CD4-positive, alpha-beta T cell treated with Interleukin-15 for 1 hour (primary cell): Measurements from ENCODE around the gene HEPACAM.
A peak's percentile ranks its signal among the peaks of the same experiment; 100 is the strongest.

Source experiments
- DNase-seq: peaks from one replicate; pipeline ENCODE4 v3.0.0-alpha.2; 2020

The HEPACAM gene

DNA sequence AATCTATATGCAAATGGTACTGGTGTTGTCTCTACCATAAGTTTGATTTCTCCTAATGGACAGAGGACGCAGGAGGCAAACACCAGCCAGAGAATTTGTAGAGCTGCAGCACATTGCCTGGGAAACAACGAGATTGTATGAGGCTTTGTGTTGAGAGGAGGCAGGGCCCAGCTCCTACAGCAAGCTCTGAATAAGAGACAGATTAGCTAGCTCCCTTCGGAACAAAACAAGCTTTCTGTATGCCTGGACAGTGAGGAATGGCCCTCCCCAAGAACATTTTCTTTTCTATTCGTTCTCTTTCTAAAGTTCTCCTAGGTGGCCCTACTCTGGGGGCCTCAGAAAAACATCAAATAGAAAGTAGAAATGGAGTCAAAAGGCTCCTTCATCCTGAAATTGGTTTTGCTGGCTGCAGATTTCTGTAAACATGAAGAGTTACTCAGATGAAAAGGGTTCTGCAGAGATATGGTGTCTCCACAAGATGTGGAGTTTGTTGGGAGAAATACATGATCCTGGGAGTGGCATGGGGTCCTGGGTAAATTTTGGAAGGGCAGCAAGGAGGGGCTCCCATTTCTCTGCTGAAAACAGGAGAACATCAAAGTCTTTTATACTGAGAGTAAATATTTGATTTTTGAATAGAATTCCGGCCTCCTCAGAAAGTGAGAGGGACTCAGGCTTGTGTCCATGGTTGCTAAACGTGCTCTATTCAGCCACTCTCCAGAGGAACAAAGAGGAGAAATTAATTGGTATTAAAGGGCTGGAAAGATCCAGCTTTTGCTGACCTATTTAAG is 6.8 kb upstream of the HEPACAM start:
- no peak for DNase-seq

DNA sequence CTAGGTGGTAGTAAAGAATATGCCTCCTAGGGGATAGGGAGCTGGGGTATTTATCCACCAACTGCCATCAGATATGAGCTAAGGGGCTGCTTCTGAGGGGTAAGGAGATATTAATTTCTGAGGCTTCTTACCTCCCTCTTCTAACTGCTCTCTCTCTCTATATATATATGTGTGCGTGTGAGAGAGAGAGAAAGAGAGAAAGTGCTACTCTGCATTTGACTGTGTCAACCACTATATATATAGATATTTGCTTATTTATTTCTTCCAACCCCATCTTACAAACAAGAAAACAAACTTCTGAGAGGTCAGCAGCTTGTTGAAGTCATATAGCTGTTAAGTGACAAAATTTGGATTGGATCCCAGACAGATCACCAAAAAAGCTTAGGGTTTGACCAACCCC is 5.9 kb upstream of the HEPACAM start:
- DNase-seq = no peak

DNA sequence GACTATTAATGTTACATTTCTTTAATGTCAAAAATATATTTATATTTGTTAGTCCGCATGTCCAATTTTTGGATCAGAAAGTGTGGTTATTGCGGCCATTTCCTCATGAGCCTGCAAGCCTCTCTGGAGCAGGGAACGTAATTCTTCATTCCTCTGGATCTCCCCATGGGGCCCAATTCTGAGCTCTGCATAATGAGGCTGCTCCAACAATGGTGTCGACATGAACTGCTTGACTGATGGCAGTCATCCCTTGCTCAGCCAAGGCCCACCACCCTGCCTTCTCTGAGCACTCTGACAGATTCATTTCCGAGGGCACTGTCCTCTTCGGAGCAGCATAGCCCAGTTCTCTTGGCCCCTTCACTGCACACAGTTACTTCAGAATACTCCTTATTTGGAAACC is 3.1 kb upstream of the HEPACAM start:
- no peak for DNase-seq

DNA sequence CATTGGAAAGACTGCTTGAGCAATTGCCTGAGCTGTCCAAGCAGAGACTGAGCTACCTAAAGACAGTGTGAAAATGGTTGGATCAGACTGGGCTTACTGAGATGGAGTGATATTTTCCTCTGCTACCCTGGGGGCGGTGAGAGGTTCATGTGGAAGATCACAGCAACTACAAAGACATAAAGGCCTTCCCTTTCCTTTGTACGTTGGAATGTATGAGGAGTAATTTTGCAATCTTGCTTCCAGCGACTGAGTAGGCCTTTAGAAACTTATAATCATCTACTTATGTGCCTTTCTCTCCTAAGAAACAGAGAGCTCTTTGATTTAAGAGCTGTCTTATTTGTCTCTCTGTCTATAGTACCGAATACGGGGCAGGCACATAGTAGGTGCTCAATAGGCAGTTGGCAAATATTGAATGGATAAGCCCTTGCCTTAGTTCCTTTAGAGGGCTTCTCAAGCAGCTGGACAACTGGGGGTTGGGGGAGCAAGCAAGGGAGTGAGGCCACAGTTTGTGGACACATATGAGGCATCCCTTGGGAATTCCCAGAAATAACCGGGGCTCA is 2.4 kb upstream of the HEPACAM start:
- DNase-seq = no peak

DNA sequence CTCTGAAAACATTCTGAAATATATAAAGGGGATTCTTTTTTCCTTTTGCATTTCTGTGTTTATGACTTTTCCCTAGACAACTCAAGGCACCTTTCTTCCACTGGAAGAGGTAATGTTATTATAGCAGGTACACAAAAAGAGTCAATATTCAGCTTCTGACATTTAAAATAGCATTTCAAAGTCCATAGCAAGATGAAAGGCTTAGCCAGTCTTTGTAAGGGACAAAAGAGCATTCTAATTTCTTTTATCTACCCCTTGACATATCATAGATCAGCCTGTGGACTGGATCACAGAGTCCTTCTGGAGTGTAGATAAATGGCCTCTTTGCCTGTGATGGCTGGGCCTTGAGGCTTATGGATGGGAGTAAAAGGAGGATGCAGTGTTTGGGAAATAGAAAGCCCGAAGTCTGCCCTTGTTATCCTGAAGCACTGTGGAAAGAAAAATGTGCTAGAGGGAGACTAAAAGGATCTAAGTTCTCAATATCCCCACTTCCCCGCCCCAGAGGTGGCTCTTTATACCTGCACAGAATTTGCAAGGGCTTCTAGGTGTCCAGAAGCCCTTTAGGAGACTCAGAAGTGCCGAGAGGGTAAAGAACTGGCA is 1.6 kb upstream of the HEPACAM start:
- no peak for DNase-seq

DNA sequence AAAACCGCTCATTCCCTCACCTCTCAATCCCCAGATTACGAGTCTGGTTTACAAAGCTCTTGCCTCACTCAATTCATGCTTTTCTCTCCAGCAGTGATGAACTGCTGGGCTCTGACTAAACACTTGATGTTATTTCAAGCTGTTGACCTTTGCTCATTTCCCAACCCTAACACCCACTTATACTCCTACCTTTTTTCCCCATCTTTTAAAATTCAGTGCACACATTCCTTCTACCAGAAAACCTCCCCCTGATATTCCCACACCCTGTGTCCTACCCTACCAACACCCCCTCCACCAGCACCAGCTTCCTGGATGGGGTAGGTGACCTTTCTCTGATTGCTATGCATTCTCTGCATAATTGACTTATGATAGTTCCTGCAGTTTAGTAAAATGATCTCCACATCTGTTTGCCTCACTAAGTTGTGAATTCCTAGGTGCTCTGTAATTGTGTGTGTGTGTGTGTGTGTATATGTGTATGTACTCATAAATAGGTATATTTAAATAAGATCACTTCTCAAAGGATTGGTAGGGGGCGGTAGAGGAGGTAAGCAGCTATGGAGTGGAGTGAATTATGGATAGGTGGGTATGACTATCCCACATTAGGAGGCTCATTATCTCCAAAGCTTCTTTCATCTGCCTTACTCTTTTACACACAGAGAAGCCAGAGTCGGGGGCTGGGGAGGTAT is 842 bp downstream of the HEPACAM start:
- DNase-seq = no peak

DNA sequence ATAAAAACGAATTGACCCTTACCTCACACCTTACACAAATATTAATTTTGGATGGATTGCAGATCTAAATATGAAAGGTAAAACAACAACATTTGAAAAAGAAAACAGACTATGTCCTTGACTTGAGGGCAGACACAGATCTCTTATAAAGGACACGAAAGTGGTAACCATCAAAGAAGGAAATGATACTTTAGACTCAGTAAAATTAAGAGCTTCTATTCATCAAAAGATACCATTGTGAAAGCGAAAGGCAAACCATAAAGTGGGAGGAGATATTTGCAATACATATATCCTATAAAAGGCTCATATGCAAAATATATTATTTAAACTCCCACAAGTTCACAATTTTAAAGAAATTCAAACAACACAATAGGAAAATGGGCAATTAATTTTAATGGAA is 5.0 kb downstream of the HEPACAM start:
- DNase-seq = no peak

DNA sequence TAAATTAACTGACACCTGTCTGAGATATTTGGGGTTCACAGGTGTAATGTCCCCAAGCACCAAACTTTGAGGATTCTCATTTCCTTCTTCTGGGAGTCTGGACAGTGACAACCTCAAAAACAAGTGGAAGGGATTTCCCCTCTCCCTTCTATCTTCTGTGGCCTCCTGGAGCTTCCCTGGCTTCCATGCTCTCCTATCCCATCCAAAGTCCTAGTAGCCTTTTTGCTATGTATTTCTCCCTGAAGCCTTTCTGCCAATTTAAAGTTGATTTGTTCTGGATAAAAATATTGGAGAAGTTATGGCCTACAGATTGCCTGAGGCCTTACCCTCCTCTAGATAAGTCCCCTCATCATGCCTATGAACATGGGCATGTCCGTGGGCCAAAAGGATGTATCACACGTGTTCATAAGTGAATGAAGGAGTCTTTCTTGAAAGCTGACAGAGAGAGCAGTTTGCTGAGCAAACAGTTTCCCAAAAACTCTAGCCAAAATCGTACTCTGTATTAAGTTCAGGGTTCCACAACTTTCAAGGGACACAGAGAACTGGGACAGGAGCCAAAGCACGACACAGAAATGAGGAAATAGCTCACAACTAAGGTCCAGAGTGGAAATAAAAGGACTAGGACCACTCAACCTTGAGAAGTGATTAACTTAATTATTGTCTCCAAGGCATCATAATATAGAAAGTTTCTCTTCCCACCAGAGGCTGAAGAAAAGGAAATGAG is 6.7 kb downstream of the HEPACAM start:
- DNase-seq = no peak

DNA sequence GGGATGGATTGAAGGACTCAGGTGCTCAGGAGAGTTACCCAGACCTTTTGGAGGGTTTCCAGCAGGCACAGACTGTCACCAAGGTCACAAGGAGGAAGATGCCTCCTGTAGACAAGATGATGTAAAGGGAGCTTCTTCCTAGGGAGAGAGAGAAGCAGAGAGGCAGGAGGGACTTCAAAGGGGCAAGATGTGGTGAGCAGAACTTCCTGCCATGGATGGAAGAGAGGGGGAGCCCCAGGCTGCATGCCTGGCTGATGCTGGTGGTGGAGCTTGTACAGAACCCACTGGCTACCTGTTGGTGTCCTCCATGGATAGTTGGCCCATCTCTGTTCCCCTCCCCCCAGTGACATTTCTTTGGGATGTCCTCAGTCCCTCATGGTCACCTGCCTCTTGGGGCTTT is 12.6 kb downstream of the HEPACAM start:
- no peak for DNase-seq

DNA sequence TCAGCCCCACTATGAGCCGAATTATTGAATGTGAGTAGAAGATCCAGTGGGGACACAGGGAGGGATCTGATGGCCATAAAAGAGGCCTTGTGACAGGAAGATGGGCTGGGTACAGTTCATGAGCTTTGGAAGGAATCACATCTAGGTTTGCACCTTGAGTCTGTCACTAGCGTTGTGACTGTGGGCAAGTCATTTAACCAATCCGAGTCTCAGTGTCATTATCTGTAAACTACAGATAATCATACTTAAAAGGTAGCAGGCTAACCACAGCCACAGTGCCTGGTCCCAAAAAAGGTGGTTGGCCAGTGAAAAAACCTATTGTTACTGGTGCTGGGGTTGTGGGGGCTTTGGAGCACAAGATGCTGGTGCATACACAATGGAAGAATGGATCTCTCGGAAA is 13.0 kb downstream of the HEPACAM start:
- no peak for DNase-seq

DNA sequence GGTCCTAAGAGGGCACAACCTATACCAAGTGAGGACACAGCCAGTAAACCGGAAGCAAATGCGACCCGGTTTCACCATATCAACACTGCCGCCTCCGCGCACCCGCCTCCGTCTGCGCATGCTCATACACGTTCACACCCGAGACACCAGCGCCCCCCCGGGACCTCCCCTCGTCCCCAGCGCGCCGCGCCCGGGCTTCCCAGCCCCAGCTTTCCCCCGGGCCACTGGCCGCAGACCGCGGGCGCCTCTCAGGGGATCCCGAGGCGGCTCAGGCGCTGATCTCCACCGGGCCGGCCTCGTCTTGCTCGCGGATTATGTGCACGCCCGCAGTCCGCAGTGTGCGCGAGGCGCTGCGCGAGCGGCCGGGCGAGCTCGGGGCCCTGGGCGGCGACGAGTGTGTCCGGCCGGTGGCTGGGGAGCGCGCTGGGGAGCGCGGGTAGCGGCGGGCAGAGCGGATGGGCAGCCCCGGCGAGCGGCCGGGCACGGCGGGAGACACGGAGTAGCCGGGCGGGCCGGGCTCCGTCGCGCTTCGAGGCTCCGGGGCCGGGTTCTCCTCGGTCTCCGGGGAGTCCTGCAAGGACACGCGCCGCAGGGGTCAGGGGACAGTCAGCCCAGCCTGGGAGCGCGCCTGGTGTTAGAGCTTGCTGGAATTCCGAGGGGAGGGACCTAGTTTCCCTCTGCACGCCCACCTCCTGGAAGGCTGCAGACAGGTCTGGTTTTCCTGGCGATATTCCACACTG is 14.8 kb downstream of the HEPACAM start:
- peak; percentile 85 for DNase-seq

DNA sequence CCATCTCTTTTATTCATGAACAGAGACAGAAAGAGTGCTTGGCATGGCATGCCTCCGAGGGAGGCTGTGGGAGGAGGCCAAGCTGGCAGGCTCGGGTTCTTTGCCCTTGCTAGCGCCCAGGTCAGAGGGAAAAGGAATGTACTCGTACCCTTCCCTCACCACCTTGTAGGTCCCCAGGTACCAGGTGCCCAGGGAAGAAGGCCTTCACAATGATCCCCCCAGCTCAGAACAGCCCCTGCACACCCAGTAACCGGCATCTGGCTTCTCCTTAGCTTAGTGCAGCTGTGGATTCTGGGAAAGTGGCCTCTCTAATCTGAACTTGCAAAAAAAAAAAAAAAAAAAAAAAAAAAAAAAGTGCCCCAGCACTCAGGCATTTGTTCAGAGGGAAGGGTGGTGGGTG is 15.5 kb downstream of the HEPACAM start:
- DNase-seq = no peak

DNA sequence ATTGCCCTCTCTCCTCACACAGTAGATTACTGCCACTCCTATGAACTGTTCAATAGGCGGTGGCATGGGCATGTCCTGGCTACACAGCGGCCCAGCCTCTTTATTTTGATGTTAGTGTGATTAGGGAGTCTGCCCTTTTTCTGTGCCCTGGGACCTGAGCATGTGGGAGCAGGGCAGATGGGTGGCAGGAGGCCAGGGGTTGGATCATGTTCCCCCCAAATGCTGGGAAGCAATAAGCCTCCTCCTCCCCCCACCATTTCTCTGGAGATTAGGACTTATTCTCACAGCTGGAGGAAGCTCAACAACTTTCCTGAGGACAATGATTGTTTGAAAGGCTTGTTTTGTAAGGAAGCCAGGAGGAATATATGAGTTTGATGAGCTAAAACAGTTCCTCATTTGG is 15.9 kb downstream of the HEPACAM start:
- DNase-seq = no peak

DNA sequence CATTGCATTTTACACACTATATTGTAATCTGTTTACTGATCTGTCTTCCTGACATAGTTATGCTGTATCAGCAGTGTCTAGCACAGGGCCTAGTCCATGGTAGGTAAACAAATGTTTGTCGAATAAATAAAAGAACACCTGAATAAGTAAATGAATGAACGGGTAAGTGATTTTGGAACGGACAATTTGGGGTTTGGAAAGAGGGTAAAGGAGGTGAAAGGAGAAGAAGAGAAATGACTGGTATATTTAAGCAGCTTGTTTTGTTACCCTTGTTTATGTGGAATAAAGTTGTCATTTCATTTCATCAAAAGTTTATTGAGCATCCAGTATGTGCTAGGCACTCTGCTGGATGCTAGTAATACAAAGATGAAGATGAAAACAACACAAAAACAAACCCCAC is 16.9 kb downstream of the HEPACAM start, which contains the start of gene HEPN1:
TSS of gene HEPN1 (plus strand) at position 301 of the 400 bp plus-strand sequence.
- no peak for DNase-seq

DNA sequence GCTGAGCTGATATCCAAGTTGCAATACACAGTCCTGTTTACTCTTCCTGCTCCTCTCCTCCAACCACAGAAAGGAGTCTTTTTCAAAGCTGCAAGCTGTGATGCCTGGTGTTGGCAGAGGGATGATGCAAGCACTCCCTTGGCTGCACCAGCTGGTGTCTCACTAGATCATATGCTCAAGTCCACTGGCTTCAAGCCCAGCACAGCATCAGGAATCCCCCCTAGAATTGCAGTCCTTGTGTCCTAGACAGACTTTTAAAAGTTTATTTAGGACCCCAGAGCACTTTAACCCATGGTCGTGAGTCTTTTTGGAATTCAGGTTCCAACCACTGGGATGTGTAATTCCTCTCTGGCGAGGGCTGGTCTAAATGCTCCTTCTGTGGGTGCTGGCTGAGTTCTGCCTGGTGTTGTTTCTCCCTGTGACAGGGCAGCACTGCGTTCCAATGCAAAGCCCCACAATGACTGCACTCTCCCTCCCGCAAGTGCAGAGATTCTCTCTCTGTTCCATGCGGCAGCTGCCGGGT is 18.7 kb downstream of the HEPACAM start:
- no peak for DNase-seq

DNA sequence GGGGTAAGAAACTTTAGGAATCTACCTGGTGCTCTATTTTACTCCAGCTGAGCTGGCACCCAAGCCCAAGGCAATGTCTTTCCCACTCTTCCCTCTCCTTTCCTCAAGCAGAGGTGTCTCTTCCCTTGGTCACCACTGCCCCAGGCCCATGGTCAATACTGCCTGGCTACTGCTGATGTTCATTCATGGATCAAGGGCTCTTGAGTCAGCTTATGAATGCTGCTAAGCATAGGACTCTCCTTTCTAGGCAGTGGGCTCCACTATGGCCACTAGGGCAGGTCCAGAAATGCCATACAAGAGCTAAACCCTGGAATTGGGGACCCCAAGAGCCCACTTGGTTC is 19.5 kb downstream of the HEPACAM start:
- no peak for DNase-seq

DNA sequence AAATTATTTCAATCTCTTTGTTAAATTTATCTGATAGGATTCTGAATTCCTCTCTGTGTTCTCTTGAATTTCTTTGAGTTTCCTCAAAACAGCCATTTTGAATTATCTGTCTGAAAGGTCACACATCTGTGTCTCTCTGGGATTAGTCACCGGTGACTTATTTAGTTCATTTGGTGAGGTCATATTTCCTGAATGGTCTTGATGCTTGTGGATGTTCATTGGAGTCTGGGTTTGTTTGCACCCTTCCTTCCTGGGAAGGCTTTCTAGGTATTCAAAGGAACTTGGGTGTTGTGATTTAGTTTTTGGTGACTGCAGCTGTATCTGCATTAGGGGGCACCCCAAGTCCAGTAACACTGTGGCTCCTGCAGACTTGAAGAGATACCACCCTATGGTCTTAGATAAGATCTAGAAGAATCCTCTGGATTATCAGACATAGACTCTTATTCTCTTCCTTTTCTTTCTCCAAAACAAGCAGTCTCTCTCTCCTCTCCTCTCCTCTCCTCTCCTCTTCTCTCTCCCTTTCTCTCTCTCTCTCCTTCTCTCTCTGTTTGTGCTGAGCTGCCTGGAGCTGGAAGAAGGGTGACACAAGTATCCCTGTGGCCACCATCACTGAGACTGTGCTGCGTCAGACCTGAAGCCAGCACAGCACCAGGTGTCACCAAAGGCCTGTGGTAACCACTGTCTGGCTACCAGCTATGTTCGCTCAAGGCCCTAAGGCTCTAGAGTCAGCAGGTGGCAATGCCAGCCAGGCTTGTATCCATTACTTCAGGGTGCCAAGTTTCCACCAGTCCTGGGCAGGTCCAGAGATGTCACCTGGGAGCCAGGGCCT is 20.1 kb downstream of the HEPACAM start:
- no peak for DNase-seq

DNA sequence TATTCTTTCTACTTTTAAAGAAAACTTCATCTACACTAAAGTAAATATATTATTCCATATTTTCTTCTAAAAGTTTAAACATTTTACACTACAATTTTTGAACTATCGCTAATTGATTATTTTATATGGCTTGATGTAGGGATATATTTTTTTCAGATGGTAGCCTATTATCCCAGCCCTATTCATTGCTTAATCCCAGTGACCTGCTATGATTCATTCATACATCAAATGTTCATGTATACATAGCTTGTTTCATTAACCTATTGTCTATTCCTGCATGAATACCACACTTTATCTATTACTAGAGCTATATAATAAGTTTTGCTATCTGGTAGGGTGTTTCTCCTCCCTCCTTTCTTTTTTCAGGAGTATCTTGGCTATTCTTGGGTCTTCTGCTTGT is 33.2 kb downstream of the HEPACAM start:
- DNase-seq = no peak

DNA sequence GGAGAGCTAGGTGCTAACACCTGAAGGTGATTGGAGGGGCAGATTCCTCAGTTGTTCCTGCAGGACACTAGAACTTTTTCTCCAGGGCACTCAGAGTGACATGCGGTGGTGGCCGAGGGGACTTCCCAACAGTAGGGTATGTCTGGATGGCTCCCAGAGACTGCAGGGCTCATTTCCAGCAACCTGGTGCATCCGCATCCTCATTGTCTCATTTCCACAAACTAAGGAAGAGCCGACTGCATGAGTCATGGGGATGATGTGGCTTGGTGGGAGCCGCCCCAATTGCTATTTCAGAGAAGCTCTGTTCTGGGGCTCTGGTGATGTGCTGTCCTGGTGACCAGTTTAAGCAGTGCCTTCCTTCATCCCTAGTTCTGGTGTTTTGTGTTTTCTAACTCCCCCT is 35.4 kb downstream of the HEPACAM start:
- no peak for DNase-seq

DNA sequence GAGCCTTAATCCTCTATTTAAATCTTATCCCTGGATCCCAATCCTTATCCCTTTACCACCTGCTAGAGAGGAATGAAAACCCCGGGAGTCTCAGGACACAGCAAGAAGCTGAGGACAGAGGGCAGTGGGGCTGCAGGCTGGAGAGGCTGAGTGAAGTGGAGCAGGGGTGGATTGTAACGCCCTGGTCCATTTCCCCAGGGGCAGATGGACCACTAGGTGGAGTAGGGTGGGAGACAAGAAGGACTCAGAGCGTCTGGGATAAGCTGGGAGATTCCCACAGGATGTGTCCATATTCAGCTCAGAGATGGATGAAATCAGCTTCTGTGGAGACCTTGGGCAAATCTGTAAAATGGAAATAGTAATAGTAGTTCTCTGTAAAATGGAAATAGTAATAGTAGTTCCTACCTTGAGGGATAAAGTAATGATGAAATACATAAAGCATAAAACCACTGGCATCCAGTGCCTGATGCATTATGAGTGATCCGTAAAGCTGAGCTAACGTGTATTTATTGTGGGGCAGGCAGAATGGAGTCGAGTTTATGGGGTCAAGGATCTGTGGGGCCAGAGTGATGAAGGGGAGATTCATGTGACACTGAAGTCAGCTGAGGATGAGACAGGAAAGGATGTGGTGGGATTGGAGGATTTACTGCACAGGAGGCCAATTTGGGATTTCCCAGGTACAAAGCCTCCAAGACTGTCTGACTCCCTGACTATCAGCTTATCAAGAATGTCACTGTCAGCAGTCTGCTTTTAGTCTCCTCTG is 36.3 kb downstream of the HEPACAM start:
- DNase-seq = no peak

DNA sequence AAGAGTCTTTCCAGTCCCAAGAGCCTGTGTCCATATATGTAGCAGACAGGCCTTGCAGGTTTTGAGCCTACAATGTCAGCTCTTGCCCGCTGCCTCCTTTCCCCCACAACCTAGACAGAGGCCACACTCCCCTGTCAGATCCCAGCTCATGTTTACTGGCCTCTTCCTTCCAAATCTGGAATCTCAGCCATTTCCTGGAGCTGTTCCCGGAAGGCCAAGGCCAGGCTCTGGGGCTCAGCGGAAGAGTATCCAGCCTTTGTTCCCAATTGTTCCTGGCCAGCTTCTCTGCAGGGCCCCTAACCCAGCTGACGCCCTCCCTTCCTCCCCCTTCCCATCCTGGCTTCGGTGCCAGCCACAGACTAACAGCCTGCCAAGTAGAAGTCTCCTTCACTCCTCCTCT is 37.1 kb downstream of the HEPACAM start:
- DNase-seq = no peak
